Mucosa of descending colon (tissue), 3 donors: ENCODE measurements around the gene NMT1. TPM values are rescaled to one million over a fixed set of nuclear protein-coding genes. Genes with fewer than 3 reads are reported as not detected.

Experiments used
- ATAC-seq: fragments of 200-7000 bp; cut with Tn5 transposase; one replicate; pipeline ENCODE4 v1.9.1; 2020; ENCODE audit warnings: mild to moderate bottlenecking, moderate library complexity
- DNase-seq, 3 donors: peaks; one replicate each; pipeline ENCODE4 v3.0.0-alpha.2; 2020
- H3K36me3 ChIP-seq: fragments of 200-600 bp; one replicate; pipeline ENCODE4 v1.8.0; 2021; ENCODE audit warnings: low read depth, mild to moderate bottlenecking
- H3K4me1 ChIP-seq: fragments of 200-600 bp; one replicate; pipeline ENCODE4 v1.8.0; 2021; ENCODE audit warnings: low read depth, mild to moderate bottlenecking
- H3K4me3 ChIP-seq: fragments of 200-600 bp; one replicate; pipeline ENCODE4 v1.8.0; 2021; ENCODE audit warnings: mild to moderate bottlenecking
- H3K9me3 ChIP-seq: fragments of 200-600 bp; one replicate; pipeline ENCODE4 v1.8.0; 2021; ENCODE audit warnings: mild to moderate bottlenecking
- intact Hi-C, 2 donors: fragments of 100-400 bp; cut with DNase I in 1 of 2; cut with micrococcal nuclease in 1 of 2; formaldehyde crosslinking; loops; one replicate each; pipeline versions ENCODE4 v1.11.0 to v1.11.1; 2022; cut with DNase I, micrococcal nuclease
- total RNA-seq, 3 donors: library from RNA; stranded (reverse); fragmentation: NEBNext Ultra II Directional in 2 of 3; extraction: Animal tissue kit (Norgen Biotek cat#: 25700) in 2 of 3; gene quantifications; one replicate each; pipeline versions ENCODE4 v1.2.1 to v1.2.4, GENCODE V29; 2021 to 2023
- TF ChIP-seq, protein P1 (sequence below): fragments of 200-600 bp; IDR thresholded peaks from one replicate; pipeline ENCODE4 v1.8.0; 2022; ENCODE audit warnings: antibody characterized with exemption, mild to moderate bottlenecking
- donor health status: DM: no; HTN: no; CAD: no; lungs with moderate emphysema.
- donor health status: DM: no; HTN: no; CAD: no.
- donor health status: DM: no; HTN: yes; CAD: no.

Gene NMT1
- total RNA-seq, 3 donors from 2014 or later = 47.0 to 94.0 (median 76.1) TPM

GRCh38 chr17:45114117-45114932 lies 53.2 kb downstream of the NMT1 start:
- peaks cover under 1% of the 10 kb centered on the region for H3K36me3 ChIP-seq
- no peak overlapping the region for H3K4me3 ChIP-seq
- TF ChIP-seq, protein P1, sequence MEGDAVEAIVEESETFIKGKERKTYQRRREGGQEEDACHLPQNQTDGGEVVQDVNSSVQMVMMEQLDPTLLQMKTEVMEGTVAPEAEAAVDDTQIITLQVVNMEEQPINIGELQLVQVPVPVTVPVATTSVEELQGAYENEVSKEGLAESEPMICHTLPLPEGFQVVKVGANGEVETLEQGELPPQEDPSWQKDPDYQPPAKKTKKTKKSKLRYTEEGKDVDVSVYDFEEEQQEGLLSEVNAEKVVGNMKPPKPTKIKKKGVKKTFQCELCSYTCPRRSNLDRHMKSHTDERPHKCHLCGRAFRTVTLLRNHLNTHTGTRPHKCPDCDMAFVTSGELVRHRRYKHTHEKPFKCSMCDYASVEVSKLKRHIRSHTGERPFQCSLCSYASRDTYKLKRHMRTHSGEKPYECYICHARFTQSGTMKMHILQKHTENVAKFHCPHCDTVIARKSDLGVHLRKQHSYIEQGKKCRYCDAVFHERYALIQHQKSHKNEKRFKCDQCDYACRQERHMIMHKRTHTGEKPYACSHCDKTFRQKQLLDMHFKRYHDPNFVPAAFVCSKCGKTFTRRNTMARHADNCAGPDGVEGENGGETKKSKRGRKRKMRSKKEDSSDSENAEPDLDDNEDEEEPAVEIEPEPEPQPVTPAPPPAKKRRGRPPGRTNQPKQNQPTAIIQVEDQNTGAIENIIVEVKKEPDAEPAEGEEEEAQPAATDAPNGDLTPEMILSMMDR = no peak
- DNase-seq (no peak), ATAC-seq (no peak)
- no peaks in the 10 kb centered on the region for H3K9me3 ChIP-seq
- no peaks in the 10 kb centered on the region for H3K4me1 ChIP-seq
- intact Hi-C loops = loop anchor here in 1 of 2 donors (10.0 kb wide), 1 partner anchor 190 kb away; no protein-coding TSS in a partner anchor

GRCh38 chr17:45115015-45115625 lies 54.0 kb downstream of the NMT1 start:
- H3K4me3 ChIP-seq = no peak overlapping the region
- no peaks in the 10 kb centered on the region for H3K9me3 ChIP-seq
- H3K36me3 ChIP-seq = peaks cover 4% of the 10 kb centered on the region
- DNase-seq (no peak), ATAC-seq (no peak)
- intact Hi-C loops = loop anchor here in 1 of 2 donors (10.0 kb wide), 1 partner anchor 190 kb away; no protein-coding TSS in a partner anchor
- H3K4me1 ChIP-seq = no peaks in the 10 kb centered on the region
- TF ChIP-seq, protein P1 = no peak

DNA sequence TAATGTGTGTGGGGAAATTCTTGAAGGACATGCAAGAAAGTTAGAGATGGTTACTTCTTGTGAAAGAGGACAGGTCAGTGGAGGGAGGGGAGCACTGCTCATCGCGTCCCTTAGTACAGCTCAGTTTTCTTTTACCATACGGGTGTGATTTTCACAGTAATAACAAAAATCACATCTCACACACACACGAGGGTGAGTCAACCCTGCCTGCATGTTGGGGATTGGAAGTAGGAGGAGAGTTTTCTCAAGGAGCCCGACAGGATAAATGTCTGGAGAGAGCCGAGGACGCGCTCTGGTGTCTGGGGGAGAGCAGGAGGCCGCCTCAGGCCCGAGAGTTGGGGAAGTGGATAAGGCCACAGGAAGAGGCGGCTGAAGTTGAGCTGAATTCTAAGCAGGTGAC lies 54.8 kb downstream of the NMT1 start:
- DNase-seq (no peak), ATAC-seq (no peak)
- intact Hi-C loops = loop anchor here in 1 of 2 donors (10.0 kb wide), 1 partner anchor 191 kb away; no protein-coding TSS in a partner anchor
- TF ChIP-seq, protein P1 = no peak
- Histone ChIP-seq H3K9me3 (no peaks in the 10 kb centered on the region), H3K36me3 (peaks cover 4% of the 10 kb centered on the region), H3K4me1 (no peaks in the 10 kb centered on the region), H3K4me3 (no peak overlapping the region)

GRCh38 chr17:45116434-45117016 lies 55.4 kb downstream of the NMT1 start:
- intact Hi-C loops = loop anchor here in 1 of 2 donors (10.0 kb wide), 1 partner anchor 192 kb away; no protein-coding TSS in a partner anchor
- no peak for ATAC-seq
- DNase-seq = no peak
- Histone ChIP-seq H3K4me3 (no peak overlapping the region), H3K36me3 (peaks cover 4% of the 10 kb centered on the region), H3K9me3 (no peaks in the 10 kb centered on the region), H3K4me1 (no peaks in the 10 kb centered on the region)
- TF ChIP-seq, protein P1 = no peak

DNA sequence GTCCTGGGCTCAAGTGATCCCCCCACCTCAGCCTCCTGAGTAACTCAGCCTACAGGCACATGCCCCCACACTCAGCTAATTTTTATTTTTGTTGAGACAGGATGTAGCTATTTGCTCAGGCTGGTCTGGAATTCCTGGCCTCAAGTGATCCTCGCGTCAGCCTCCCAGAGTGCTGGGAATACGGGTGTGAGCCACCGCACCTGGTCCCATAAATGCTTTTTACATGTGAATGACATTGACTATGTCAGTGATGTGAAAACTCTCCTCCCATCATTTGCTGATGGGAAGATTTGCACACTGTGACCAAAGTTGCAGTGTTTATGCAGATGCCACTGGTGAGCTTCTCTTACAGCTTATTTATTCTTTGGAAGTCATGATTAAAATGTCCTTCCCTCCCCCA lies 56.2 kb downstream of the NMT1 start:
- intact Hi-C loops = loop anchor here in 1 of 2 donors (10.0 kb wide), 1 partner anchor 193 kb away; no protein-coding TSS in a partner anchor
- no peak for DNase-seq
- TF ChIP-seq, protein P1 = no peak

More for the DNA sequence above, 56.2 kb downstream of the NMT1 start:
- ATAC-seq = no peak
- Histone ChIP-seq H3K9me3 (no peaks in the 10 kb centered on the region), H3K4me3 (no peak overlapping the region), H3K4me1 (peaks cover 4% of the 10 kb centered on the region), H3K36me3 (peaks cover 4% of the 10 kb centered on the region)
